Measurements from ENCODE around the gene SERPINB13. TPM values are rescaled to one million over a fixed set of nuclear protein-coding genes. Genes with fewer than 3 reads are reported as not detected.

SERPINB13 gene
- total and polyA plus RNA-seq, 9 of the 15 experiments (the other 6 are each of a cell fraction or from before 2014, with no cell fraction given) = not detected

- H3K4me1 ChIP-seq (replicated peaks in 1 of 2; ENCODE audit: control insufficient read depth in 2 of 2, insufficient read depth in 2 of 2, low read length in 2 of 2) = no peaks in the 10 kb centered on the region
- no peaks in the 10 kb centered on the region for H3K27me3 ChIP-seq (ENCODE audit: control insufficient read depth in 2 of 2, insufficient read depth in 2 of 2, low read length in 2 of 2)
- 0% methylated on average over 1 of the region's 1 CpG for WGBS (ENCODE audit: insufficient coverage, low coverage, missing lambda C conversion rate)
- no peak within 1 kb of the TSS for H2AFZ ChIP-seq (ENCODE audit: low read depth, low read length)
- no peak within 1 kb of the TSS for H3K9ac ChIP-seq (ENCODE audit: insufficient read depth in 1 of 2, low read depth in 2 of 2, low read length in 2 of 2)
- no peaks in the 10 kb centered on the region for H3K9me3 ChIP-seq (replicated peaks; ENCODE audit: control insufficient read depth, insufficient read depth, low read depth, low read length)
- no peaks in the 10 kb centered on the region for H4K20me1 ChIP-seq (replicated peaks; ENCODE audit: control insufficient read depth, insufficient read depth, low read length)
- TF ChIP-seq ELK3 (CRISPR knock-in tag; IDR thresholded peaks at IDR 0.05) (no peak), CHD1 (IDR thresholded peaks at IDR 0.05; ENCODE audit: low read length) (no peak), ZNF395 (CRISPR knock-in tag; IDR thresholded peaks at IDR 0.05) (no peak), ZNF431 (CRISPR knock-in tag; IDR thresholded peaks at IDR 0.05) (no peak), DIDO1 (tag; IDR thresholded peaks at IDR 0.05; ENCODE audit: low read depth) (no peak), EP400 (IDR thresholded peaks at IDR 0.05) (no peak)
- TF ChIP-seq, protein P1, sequence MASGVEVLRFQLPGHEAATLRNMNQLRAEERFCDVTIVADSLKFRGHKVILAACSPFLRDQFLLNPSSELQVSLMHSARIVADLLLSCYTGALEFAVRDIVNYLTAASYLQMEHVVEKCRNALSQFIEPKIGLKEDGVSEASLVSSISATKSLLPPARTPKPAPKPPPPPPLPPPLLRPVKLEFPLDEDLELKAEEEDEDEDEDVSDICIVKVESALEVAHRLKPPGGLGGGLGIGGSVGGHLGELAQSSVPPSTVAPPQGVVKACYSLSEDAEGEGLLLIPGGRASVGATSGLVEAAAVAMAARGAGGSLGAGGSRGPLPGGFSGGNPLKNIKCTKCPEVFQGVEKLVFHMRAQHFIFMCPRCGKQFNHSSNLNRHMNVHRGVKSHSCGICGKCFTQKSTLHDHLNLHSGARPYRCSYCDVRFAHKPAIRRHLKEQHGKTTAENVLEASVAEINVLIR (CRISPR knock-in tag; IDR thresholded peaks at IDR 0.05) = no peak
- intact Hi-C loops (cut with micrococcal nuclease) = no loop called here
- in situ Hi-C loops (cut with MboI) = no loop called here
- FAIRE-seq = no peak
- ChIA-PET CTCF (ENCODE audit: low intra/inter-chr PET ratio) (no interaction called here), POLR2A (no interaction called here)
- ATAC-seq = no peak
- H3K79me2 ChIP-seq (ENCODE audit: control insufficient read depth, insufficient read depth, low read length) = no peaks in the 10 kb centered on the region
- no peak within 1 kb of the TSS for H3K4me3 ChIP-seq
- no peaks in the 10 kb centered on the region for H3K9me1 ChIP-seq (ENCODE audit: control insufficient read depth, insufficient read depth, low read length)
- no peak for DNase-seq (ENCODE audit: extremely low read depth in 1 of 4, low spot score in 3 of 4)
- H3K27ac ChIP-seq (ENCODE audit: extremely low read depth, low read depth, low read length) = no peak within 1 kb of the TSS
- H3K4me2 ChIP-seq (ENCODE audit: insufficient read depth, low read length) = no peak within 1 kb of the TSS
- H3K36me3 ChIP-seq (ENCODE audit: control insufficient read depth, insufficient read depth, low read length) = no peaks in the 10 kb centered on the region
- no TSS peak for BruUV-seq (replicated peaks)
Measured at GRCh38 chr18:63542069-63542468, 45.1 kb upstream of the SERPINB13 start, which contains the start of gene SERPINB12. TSS of gene SERPINB12 (plus strand) at chr18:63542369. CDS start at chr18:63556160, 13,791 bp downstream.

Data from K562 (cell line).